Measurements from ENCODE around the gene DROSHA. TPM values are rescaled to one million over a fixed set of nuclear protein-coding genes. Genes with fewer than 3 reads are reported as not detected.

Gene DROSHA
- total and polyA plus RNA-seq, 8 donors, result 25.2 to 77.2 (median 44.0) TPM

- H3K36me3 ChIP-seq, result peaks cover 0 to 86% (median 81%) of the 10 kb centered on the region in 4 donors
- H3K27me3 ChIP-seq, result no peaks in the 10 kb centered on the region
- no peak for DNase-seq
- H3K4me1 ChIP-seq, result no peaks in the 10 kb centered on the region
- no peak overlapping the region for H3K27ac ChIP-seq
- 69 to 94% (median 84%) methylated on average over 1 of the region's 1 CpG for WGBS, 5 donors
- no peaks in the 10 kb centered on the region for H3K9me3 ChIP-seq
- intact Hi-C loops (cut with DNase I; ENCODE audit: low total_unique reads), result no loop called here
- TF ChIP-seq POLR2A (IDR thresholded peaks at IDR 0.05), result no peak
- no peak for TF ChIP-seq EP300 (IDR thresholded peaks at IDR 0.05)
- TF ChIP-seq, protein P1, sequence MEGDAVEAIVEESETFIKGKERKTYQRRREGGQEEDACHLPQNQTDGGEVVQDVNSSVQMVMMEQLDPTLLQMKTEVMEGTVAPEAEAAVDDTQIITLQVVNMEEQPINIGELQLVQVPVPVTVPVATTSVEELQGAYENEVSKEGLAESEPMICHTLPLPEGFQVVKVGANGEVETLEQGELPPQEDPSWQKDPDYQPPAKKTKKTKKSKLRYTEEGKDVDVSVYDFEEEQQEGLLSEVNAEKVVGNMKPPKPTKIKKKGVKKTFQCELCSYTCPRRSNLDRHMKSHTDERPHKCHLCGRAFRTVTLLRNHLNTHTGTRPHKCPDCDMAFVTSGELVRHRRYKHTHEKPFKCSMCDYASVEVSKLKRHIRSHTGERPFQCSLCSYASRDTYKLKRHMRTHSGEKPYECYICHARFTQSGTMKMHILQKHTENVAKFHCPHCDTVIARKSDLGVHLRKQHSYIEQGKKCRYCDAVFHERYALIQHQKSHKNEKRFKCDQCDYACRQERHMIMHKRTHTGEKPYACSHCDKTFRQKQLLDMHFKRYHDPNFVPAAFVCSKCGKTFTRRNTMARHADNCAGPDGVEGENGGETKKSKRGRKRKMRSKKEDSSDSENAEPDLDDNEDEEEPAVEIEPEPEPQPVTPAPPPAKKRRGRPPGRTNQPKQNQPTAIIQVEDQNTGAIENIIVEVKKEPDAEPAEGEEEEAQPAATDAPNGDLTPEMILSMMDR (IDR thresholded peaks at IDR 0.05), result no peak
- TF ChIP-seq POLR2AphosphoS5 (IDR thresholded peaks at IDR 0.05), result no peak
- H3K4me3 ChIP-seq, result no peak overlapping the region
These were observed 104.1 kb downstream of the DROSHA start for GRCh38 chr5:31427724-31428309.

GRCh38 chr5:31427013-31427723 is 104.7 kb downstream of the DROSHA start:
- peak in 1 of 2 donors; percentile 18 for DNase-seq
- Histone ChIP-seq H3K27ac (no peak overlapping the region), H3K4me3 (no peak overlapping the region), H3K36me3 (peaks cover 3 to 88% (median 84%) of the 10 kb centered on the region in 4 donors), H3K4me1 (no peaks in the 10 kb centered on the region), H3K9me3 (no peaks in the 10 kb centered on the region), H3K27me3 (no peaks in the 10 kb centered on the region)
- WGBS, 5 donors, result 69 to 88% (median 74%) methylated on average over 4 of the region's 4 CpGs
- intact Hi-C loops (cut with DNase I; ENCODE audit: low total_unique reads), result no loop called here
- TF ChIP-seq, protein P1 (IDR thresholded peaks at IDR 0.05), result no peak
- no peak for TF ChIP-seq POLR2A (IDR thresholded peaks at IDR 0.05)
- no peak for TF ChIP-seq EP300 (IDR thresholded peaks at IDR 0.05)
- TF ChIP-seq POLR2AphosphoS5 (IDR thresholded peaks at IDR 0.05), result no peak

- 77 to 86% (median 82%) methylated on average over 5 to 7 of the region's 7 CpGs for WGBS, 5 donors
- Histone ChIP-seq H3K27me3 (no peaks in the 10 kb centered on the region), H3K4me3 (no peak overlapping the region), H3K4me1 (no peaks in the 10 kb centered on the region), H3K36me3 (peaks cover 25 to 96% (median 84%) of the 10 kb centered on the region in 4 donors), H3K27ac (no peak overlapping the region), H3K9me3 (no peaks in the 10 kb centered on the region)
- intact Hi-C loops (cut with DNase I; ENCODE audit: low total_unique reads), result no loop called here
- TF ChIP-seq POLR2AphosphoS5 (IDR thresholded peaks at IDR 0.05) (no peak), EP300 (IDR thresholded peaks at IDR 0.05) (no peak), POLR2A (IDR thresholded peaks at IDR 0.05) (no peak)
- TF ChIP-seq, protein P1 (IDR thresholded peaks at IDR 0.05), result no peak
- DNase-seq, result no peak
These were observed 109.9 kb downstream of the DROSHA start for GRCh38 chr5:31421806-31422586.

DNA sequence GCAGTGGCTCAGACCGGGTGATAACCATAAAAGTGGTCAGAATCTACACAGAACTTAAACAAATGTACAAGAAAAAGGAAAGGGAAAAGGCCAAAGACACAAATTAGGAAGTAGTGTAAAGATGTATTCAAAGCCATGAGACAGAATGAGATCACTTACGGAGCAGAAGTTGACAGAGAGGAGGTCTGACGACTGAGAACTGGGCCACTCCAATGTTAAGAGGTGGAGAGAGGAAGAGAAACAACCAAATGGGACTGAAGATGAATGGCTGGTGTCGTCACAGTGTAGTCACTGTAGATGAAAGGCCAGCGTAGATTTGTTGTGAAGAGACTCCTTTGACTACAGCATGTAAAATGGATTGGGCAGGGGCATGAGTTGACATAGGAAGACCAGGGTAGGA is 114.4 kb downstream of the DROSHA start:
- no peaks in the 10 kb centered on the region for H3K27me3 ChIP-seq
- H3K27ac ChIP-seq, result no peak overlapping the region
- TF ChIP-seq POLR2AphosphoS5 (IDR thresholded peaks at IDR 0.05), result no peak
- TF ChIP-seq, protein P1 (IDR thresholded peaks at IDR 0.05), result no peak
- no peak for TF ChIP-seq EP300 (IDR thresholded peaks at IDR 0.05)
- no peak for TF ChIP-seq POLR2A (IDR thresholded peaks at IDR 0.05)
- H3K9me3 ChIP-seq, result no peaks in the 10 kb centered on the region
- H3K4me1 ChIP-seq, result no peaks in the 10 kb centered on the region
- DNase-seq, result no peak
- intact Hi-C loops (cut with DNase I; ENCODE audit: low total_unique reads), result no loop called here
- WGBS, 5 donors, result 89 to 97% (median 93%) methylated on average over 5 of the region's 5 CpGs
- H3K36me3 ChIP-seq, result peaks cover 25 to 96% (median 93%) of the 10 kb centered on the region in 4 donors
- no peak overlapping the region for H3K4me3 ChIP-seq

Data from stomach (tissue), 9 donors.